ENCODE results near the gene TSHZ1. TPM values are rescaled to one million over a fixed set of nuclear protein-coding genes. Genes with fewer than 3 reads are reported as not detected.
A peak's percentile ranks its signal among the peaks of the same experiment; 100 is the strongest.

TSHZ1 gene
- total and polyA plus RNA-seq, 4 donors = 6.2 to 19.9 (median 11.2) TPM

DNA sequence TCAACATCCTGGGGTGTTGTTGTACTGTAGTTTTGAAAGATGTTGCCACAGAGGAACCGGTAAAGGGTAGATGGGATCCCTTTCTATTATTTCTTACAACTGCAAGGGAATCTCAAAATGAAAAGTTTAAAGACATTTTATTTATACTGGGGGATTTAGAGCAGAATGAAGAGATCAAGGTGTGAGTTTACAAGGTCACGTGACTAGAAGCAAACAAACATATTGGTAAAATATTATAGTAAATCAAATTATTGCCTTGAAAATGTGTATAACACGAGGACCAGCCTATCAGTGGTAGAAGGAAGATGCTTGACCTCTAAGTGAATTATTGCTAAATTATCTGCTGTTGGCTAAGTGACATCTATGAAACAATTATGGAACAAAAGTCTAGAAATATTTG is 119.7 kb downstream of the TSHZ1 start:
- Histone ChIP-seq H3K4me1 (ENCODE audit: control insufficient read depth in 5 of 5, insufficient read depth in 5 of 5, low read length in 5 of 5) (no peaks in the 10 kb centered on the region), H3K27me3 (ENCODE audit: control insufficient read depth in 3 of 3, insufficient read depth in 3 of 3, low read length in 2 of 3) (no peaks in the 10 kb centered on the region), H3K9ac (ENCODE audit: insufficient read depth in 1 of 2, low read length in 2 of 2) (no peak overlapping the region), H3K4me3 (no peak overlapping the region), H3K9me3 (ENCODE audit: control insufficient read depth in 4 of 4, insufficient read depth in 3 of 4, low read length in 3 of 4) (peaks cover 0 to 10% (median 0%) of the 10 kb centered on the region in 4 donors), H3K36me3 (ENCODE audit: control insufficient read depth in 4 of 4, insufficient read depth in 4 of 4, low read length in 4 of 4) (no peaks in the 10 kb centered on the region), H3K27ac (ENCODE audit: low read depth in 1 of 2, low read length in 1 of 2) (no peak overlapping the region)
- DNase-seq (no peak), ATAC-seq (ENCODE audit: insufficient read depth, low FRiP score) (no peak)
- 88 to 95% methylated on average over 3 of the region's 3 CpGs for WGBS, 2 donors
- TF ChIP-seq CTCF (IDR thresholded peaks at IDR 0.05; ENCODE audit: control extremely low read depth, extremely low read depth) = no peak

DNA sequence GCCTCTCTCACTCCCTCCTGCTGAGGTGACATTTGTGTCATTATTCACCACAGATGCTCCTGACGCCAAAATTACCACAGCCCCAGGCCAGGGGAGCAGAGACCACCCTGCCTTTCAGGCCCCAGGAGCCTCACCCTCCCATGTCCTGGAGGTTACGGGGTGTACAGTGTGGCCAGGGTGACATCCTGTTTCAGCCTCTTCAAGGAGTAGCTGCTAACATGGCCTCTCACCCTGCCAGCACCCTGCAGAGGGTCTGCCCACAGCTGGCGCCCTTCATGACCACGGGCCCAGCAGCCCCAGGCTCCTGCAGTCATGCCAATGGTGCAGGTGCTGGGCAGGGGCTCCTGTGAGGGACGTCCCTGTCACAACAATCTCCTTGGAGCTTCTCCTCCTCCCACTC is 124.3 kb downstream of the TSHZ1 start:
- no peaks in the 10 kb centered on the region for H3K27me3 ChIP-seq (ENCODE audit: control insufficient read depth in 3 of 3, insufficient read depth in 3 of 3, low read length in 2 of 3)
- no peaks in the 10 kb centered on the region for H3K9me3 ChIP-seq (ENCODE audit: control insufficient read depth in 4 of 4, insufficient read depth in 3 of 4, low read length in 3 of 4)
- no peaks in the 10 kb centered on the region for H3K4me1 ChIP-seq (ENCODE audit: control insufficient read depth in 5 of 5, insufficient read depth in 5 of 5, low read length in 5 of 5)
- no peak overlapping the region for H3K27ac ChIP-seq (ENCODE audit: low read depth in 1 of 2, low read length in 1 of 2)
- H3K4me3 ChIP-seq = no peak overlapping the region
- ATAC-seq (ENCODE audit: insufficient read depth, low FRiP score) (no peak), DNase-seq (no peak)
- 83 to 95% methylated on average over 5 of the region's 5 CpGs for WGBS, 2 donors
- no peaks in the 10 kb centered on the region for H3K36me3 ChIP-seq (ENCODE audit: control insufficient read depth in 4 of 4, insufficient read depth in 4 of 4, low read length in 4 of 4)
- no peak for TF ChIP-seq CTCF (IDR thresholded peaks at IDR 0.05; ENCODE audit: control extremely low read depth, extremely low read depth)
- no peak overlapping the region for H3K9ac ChIP-seq (ENCODE audit: insufficient read depth in 1 of 2, low read length in 2 of 2)

- TF ChIP-seq CTCF (IDR thresholded peaks at IDR 0.05; ENCODE audit: control extremely low read depth, extremely low read depth) = no peak
- no peaks in the 10 kb centered on the region for H3K36me3 ChIP-seq (ENCODE audit: control insufficient read depth in 4 of 4, insufficient read depth in 4 of 4, low read length in 4 of 4)
- WGBS, 2 donors = 93 to 97% methylated on average over 6 of the region's 6 CpGs
- no peaks in the 10 kb centered on the region for H3K9me3 ChIP-seq (ENCODE audit: control insufficient read depth in 4 of 4, insufficient read depth in 3 of 4, low read length in 3 of 4)
- no peak overlapping the region for H3K4me3 ChIP-seq
- H3K9ac ChIP-seq (ENCODE audit: insufficient read depth in 1 of 2, low read length in 2 of 2) = no peak overlapping the region
- H3K4me1 ChIP-seq (ENCODE audit: control insufficient read depth in 5 of 5, insufficient read depth in 5 of 5, low read length in 5 of 5) = no peaks in the 10 kb centered on the region
- H3K27ac ChIP-seq (ENCODE audit: low read depth in 1 of 2, low read length in 1 of 2) = no peak overlapping the region
- ATAC-seq (ENCODE audit: insufficient read depth, low FRiP score) = no peak
- H3K27me3 ChIP-seq (ENCODE audit: control insufficient read depth in 3 of 3, insufficient read depth in 3 of 3, low read length in 2 of 3) = no peaks in the 10 kb centered on the region
- no peak for DNase-seq
These were observed 124.9 kb downstream of the TSHZ1 start for GRCh38 chr18:75335511-75335910.

GRCh38 chr18:75336767-75337166 is 126.2 kb downstream of the TSHZ1 start:
- TF ChIP-seq CTCF (IDR thresholded peaks at IDR 0.05; ENCODE audit: control extremely low read depth, extremely low read depth) = no peak

More at GRCh38 chr18:75336767-75337166, 126.2 kb downstream of the TSHZ1 start:
- H3K9me3 ChIP-seq (ENCODE audit: control insufficient read depth in 4 of 4, insufficient read depth in 3 of 4, low read length in 3 of 4) = peaks cover 0 to 1% (median 0%) of the 10 kb centered on the region in 4 donors
- peak overlapping the region; percentile 10 for H3K4me3 ChIP-seq
- no peak overlapping the region for H3K27ac ChIP-seq (ENCODE audit: low read depth in 1 of 2, low read length in 1 of 2)
- H3K9ac ChIP-seq (ENCODE audit: insufficient read depth in 1 of 2, low read length in 2 of 2) = no peak overlapping the region
- WGBS, 2 donors = 93% methylated on average over 6 of the region's 6 CpGs
- ATAC-seq (ENCODE audit: insufficient read depth, low FRiP score) = no peak
- no peaks in the 10 kb centered on the region for H3K36me3 ChIP-seq (ENCODE audit: control insufficient read depth in 4 of 4, insufficient read depth in 4 of 4, low read length in 4 of 4)
- DNase-seq = no peak
- peaks cover 0 to 7% (median 0%) of the 10 kb centered on the region in 5 donors for H3K4me1 ChIP-seq (ENCODE audit: control insufficient read depth in 5 of 5, insufficient read depth in 5 of 5, low read length in 5 of 5)
- H3K27me3 ChIP-seq (ENCODE audit: control insufficient read depth in 3 of 3, insufficient read depth in 3 of 3, low read length in 2 of 3) = no peaks in the 10 kb centered on the region
